ENCODE data around the gene USH2A.
"Not testable (repeated sequence)": the region's sequence is repeated elsewhere in the genome, so short reads cannot be mapped to it uniquely, and the experiment has no call there.

Gene USH2A

DNA sequence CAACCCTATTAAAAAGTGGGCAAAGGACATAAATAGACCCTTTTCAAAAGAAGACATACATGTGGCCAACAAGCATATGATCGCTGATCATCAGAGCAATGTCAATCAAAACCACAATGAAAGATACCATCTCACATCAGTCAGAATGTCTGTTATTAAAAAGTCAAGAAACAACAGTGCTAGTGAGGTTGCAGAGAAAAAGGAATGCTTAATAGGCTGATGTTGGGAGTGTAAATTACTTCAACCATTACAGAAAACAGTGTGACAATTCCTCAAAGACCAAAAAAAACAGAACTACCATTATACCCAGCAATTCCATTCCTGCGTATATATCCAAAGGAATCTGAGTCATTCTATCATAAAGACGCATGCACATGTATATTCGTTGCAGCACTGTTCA, 13.2 kb downstream of the USH2A start:
- no peak for DNase-seq (ENCODE audit: low read depth, low spot score)

DNA sequence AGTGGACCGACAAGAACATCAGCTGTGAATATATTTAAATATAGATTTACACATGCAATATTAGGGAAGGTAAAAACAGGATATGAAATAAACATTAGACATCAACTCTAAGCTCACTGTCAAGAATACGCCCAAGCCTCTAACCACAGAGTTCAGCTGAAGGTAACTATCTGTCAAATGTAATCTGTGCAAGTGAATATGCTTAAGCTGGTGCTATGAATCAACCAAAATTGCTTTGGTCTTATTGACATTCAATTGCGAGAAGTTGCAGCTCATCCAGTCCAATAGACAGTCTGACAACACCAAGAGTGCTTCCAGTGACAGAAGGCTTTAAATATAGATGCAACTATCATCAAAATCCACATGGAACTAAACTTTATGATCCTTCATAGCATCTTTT, 32.3 kb downstream of the USH2A start:
- DNase-seq (ENCODE audit: low read depth, low spot score), result no peak

- DNase-seq (ENCODE audit: low read depth, low spot score), result no peak
Measured at GRCh38 chr1:216389774-216390173, 33.5 kb downstream of the USH2A start.

GRCh38 chr1:216388558-216388957, 34.7 kb downstream of the USH2A start:
- no peak for DNase-seq (ENCODE audit: low read depth, low spot score)

DNA sequence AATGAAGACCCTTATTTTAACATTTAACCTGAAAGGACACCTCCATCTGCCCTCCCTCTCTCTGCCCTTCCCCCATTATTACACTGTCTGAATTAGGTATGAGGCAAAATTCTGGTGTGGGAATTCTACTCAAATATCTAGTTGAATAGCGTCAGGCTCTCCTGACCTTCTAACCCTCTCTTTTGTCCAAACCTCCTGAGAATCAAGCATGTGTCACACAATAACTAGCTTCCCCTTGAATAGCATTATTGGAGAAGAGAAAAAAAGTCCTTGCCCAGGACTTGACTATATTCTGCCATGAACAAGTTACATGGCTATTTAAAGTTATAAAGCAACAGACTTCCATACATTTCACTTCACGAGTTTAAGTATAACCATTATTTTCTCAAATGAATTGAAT, 35.5 kb downstream of the USH2A start:
- no peak for DNase-seq (ENCODE audit: low read depth, low spot score)

DNA sequence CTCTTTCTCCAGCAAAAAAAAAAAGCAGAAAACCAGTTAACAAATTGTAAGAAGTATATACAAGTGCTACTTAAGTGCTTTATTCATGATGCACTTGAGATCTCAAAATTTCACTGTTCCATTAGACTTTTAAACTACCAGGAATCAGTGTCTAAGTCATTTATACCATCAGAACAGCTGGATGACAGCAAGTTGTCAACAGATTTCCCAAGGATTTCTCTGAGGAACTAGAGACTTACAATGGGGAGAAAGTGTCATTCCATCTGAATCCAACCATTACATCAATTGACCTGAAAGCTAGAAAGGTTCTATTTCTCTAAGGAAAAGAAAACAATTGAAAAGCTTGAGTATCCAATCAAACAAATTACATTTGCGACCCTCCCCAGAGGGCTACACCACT, 43.8 kb downstream of the USH2A start:
- DNase-seq (ENCODE audit: low read depth, low spot score), result no peak

- DNase-seq (ENCODE audit: low read depth, low spot score), result no peak
Measured at GRCh38 chr1:216368249-216368648, 55.0 kb downstream of the USH2A start.

DNA sequence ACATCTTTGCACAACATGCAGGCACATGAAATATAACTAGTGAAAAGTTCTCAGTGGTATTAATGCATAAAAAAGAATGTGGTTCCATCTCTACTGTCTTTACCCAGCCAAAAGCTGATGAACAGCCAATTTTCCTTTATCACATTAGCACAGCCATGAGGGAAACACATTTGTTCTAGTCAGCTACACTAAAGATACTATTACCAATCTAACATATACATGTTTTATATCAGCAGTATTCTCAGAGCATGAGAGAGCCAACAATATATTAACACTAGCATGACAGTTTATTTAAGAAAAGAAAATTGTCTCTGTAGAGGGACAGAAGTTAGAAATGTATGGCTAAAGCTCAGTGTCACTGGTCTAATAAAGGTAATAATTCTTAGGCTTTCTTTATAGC, 56.3 kb downstream of the USH2A start:
- DNase-seq (ENCODE audit: low read depth, low spot score), result no peak

DNA sequence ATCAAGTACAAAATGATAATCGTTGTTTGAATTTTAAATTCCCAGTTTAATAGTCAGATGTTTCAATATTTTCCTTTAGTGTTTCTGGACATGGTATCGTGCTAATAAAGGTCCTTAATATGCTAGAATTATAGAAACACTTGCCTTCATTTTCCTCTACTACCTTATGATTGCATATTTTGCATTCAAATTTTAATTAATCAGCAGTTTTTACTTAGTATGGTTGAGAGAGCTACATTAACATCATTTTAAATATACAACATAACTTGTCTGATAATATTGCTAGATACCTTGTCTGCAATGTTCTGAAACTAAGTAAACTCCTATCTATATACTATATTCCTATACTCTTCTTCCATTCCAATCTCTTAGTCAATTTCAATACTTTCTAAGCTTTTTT, 66.3 kb downstream of the USH2A start:
- DNase-seq (ENCODE audit: low read depth, low spot score), result no peak

DNA sequence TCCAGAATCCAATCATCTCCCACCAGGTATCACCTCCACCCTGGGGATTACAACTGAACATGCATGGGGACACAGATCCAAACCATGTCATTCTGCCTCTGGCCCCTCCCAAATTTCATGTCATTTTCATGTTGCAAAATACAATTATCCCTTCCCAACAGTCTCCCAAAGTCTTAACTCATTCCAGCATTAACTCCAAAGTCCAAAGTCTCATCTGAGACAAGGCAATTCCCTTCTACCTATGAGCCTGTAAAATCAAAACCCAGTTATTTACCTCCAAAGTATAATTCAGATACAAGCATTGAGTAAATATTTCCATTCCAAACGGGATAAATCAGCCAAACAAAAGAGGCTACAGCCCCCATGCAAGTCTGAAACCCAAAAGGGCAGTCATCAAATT, 73.1 kb downstream of the USH2A start:
- no peak for DNase-seq (ENCODE audit: low read depth, low spot score)

- DNase-seq (ENCODE audit: low read depth, low spot score), result no peak
Measured at GRCh38 chr1:216346526-216346925, 76.7 kb downstream of the USH2A start.

DNA sequence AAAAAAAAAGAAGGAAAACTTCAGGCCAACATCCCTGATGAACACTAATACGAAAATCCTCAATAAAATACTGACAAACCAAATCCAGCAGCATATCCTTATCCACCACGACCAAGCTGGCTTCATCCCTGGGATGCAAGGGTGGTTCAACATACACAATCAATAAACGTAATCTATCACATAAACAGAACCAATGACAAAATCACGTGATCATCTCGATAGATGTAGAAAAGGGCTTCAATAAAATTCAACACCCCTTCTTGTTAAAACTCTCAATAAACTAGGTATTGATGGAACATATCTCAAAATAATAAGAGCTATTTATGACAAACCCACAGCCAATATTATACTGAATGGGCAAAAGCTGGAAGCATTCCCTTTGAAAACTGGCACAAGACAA, 82.7 kb downstream of the USH2A start:
- not testable (repeated sequence) for DNase-seq (ENCODE audit: low read depth, low spot score)

DNA sequence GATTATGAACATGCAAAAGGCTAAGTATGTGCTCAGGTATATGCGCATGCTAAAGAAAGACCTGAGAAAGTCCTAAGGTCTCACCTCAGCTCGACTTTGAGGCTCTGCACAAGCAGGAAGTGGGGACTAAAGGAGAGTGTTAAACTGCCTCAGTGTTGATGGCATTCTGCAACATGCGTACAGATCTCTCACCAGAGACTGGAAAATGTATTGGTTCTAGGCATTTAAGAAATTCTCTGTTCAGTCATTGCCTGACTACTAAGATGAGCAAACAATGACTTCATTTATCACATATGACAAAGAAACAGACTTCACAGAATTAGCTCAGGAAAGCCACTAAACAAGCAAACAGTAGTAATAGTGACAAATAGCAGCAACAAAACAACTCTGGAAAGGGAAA, 90.8 kb downstream of the USH2A start:
- no peak for DNase-seq (ENCODE audit: low read depth, low spot score)

- no peak for DNase-seq (ENCODE audit: low read depth, low spot score)
Measured at GRCh38 chr1:216332003-216332402, 91.2 kb downstream of the USH2A start.

- no peak for DNase-seq (ENCODE audit: low read depth, low spot score)
Measured at GRCh38 chr1:216331211-216331610, 92.0 kb downstream of the USH2A start.

- no peak for DNase-seq (ENCODE audit: low read depth, low spot score)
Measured at GRCh38 chr1:216330262-216330661, 93.0 kb downstream of the USH2A start.

GRCh38 chr1:216325946-216326345, 97.3 kb downstream of the USH2A start:
- no peak for DNase-seq (ENCODE audit: low read depth, low spot score)

GRCh38 chr1:216325336-216325735, 97.9 kb downstream of the USH2A start:
- DNase-seq (ENCODE audit: low read depth, low spot score), result no peak

DNA sequence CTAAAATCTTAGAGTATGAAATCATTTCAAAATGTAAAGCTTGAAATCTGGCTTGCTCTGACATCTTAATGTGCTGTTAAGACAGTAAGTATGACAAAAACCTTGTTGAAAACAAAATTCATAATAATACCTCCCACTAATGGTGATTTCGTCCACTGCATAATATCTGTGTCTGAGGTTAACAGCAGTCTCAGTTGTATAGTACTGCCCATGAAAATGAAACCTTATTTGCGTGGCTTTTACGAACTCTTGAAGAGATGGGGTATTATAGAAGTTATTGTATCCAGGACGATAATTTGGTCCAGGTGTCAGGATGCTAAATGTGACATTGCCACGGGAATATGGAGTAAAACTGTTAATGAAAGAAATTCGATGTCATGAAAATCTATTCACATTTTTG, 99.9 kb downstream of the USH2A start:
- DNase-seq (ENCODE audit: low read depth, low spot score), result no peak

- DNase-seq (ENCODE audit: low read depth, low spot score), result no peak
Measured at GRCh38 chr1:216314379-216315095, 108.7 kb downstream of the USH2A start.

DNA sequence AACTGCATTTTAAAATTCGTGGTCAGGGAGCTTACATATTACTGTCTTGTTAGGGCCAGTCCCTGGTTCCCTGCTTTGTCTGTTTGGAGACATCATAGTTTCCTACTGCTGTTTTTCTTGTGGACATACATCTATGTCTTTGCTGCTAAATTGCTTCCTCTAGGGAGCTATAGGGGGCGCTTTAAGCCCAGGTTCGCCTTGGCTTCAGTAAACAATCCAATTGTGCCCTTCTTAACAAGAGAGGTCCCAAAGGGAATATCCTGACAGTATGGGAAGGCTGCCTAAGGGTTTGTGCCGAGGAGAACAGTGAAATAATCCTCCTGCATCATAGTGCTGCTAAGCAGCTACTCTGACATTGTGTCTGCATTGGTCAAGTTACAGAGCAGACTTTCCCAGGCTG, 112.5 kb downstream of the USH2A start:
- DNase-seq (ENCODE audit: low read depth, low spot score), result peak; percentile 56

DNA sequence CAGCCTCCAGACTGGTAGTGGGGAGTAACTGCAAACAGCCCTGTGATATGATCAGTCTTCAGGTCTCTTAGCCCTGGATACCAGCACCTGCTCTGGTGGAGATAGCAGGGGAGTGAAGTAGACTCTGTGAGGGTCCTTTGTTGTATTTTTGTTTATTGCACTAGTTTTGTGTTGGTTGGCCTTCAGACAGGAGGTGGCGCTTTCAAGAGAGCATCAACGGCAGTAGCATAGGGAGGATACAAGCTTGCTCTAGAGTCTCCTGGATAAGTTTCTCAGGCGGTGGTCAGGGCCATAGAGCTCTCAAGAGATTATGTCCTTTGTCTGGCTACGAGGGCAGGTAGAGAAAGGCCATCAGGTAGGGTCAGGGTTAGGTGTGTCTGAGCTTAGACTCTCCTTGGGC, 116.4 kb downstream of the USH2A start:
- DNase-seq (ENCODE audit: low read depth, low spot score), result no peak

GRCh38 chr1:216303690-216304089, 119.6 kb downstream of the USH2A start:
- DNase-seq (ENCODE audit: low read depth, low spot score), result no peak

- DNase-seq (ENCODE audit: low read depth, low spot score), result no peak
Measured at GRCh38 chr1:216293683-216294082, 129.6 kb downstream of the USH2A start.
